H1 (cell line): ENCODE results near the gene USP51. TPM values are rescaled to one million over a fixed set of nuclear protein-coding genes. Genes with fewer than 3 reads are reported as not detected.
"Not testable (repeated sequence)": the region's sequence is repeated elsewhere in the genome, so short reads cannot be mapped to it uniquely, and the experiment has no call there.

ENCODE experiments used
- CTCF ChIA-PET: fragments of 300-600 bp; sonication (Branson Sonifier 250); formaldehyde crosslinking; loops from one replicate; lab custom pipeline; 2021; ENCODE audit not compliant: partially characterized antibody; lab: Charles Lee
- POLR2A ChIA-PET: fragments of 300-600 bp; sonication (Branson Sonifier 250); formaldehyde crosslinking; loops from one replicate; lab custom pipeline; 2021; ENCODE audit warnings: inconsistent platforms; ENCODE audit not compliant: partially characterized antibody; lab: Charles Lee
- DNase-seq, 2 experiments: peaks; one replicate each; pipeline versions ENCODE4 v3.0.0 to v3.0.0-alpha.2; 2010 to 2022; ENCODE audit warnings: low spot score in 2 of 2, low read depth in 1 of 2, mixed read lengths in 1 of 2
- FAIRE-seq: peaks from 2 replicates; lab custom pipeline; 2011; peaks lifted over from hg19 to GRCh38; lab: Jason Lieb, UNC
- H2AFZ ChIP-seq: 2 replicates; pipeline ENCODE4 v1.8.1; 2012; ENCODE audit warnings: low read length, inconsistent platforms
- H2AK5ac ChIP-seq: 2 replicates; pipeline ENCODE4 v1.6.1; 2013; ENCODE audit warnings: low read depth, low read length
- H2BK120ac ChIP-seq: replicated peaks from 2 replicates; pipeline ENCODE3; 2013; ENCODE audit warnings: low read depth, low read length, inconsistent platforms
- H2BK12ac ChIP-seq: 2 replicates; pipeline ENCODE4 v1.6.1; 2013; ENCODE audit warnings: low read depth, low read length
- H2BK15ac ChIP-seq: 2 replicates; pipeline ENCODE4 v1.6.1; 2013; ENCODE audit warnings: low read length
- H2BK20ac ChIP-seq: 2 replicates; pipeline ENCODE4 v1.6.1; 2013; ENCODE audit warnings: low read length
- H2BK5ac ChIP-seq: 2 replicates; pipeline ENCODE4 v1.6.1; 2013; ENCODE audit warnings: low read depth, low read length
- H3K14ac ChIP-seq: 2 replicates; pipeline ENCODE4 v1.6.1; 2013; ENCODE audit warnings: inconsistent platforms; ENCODE audit not compliant: insufficient read length
- H3K18ac ChIP-seq: 2 replicates; pipeline ENCODE4 v1.6.1; 2013; ENCODE audit warnings: low read length; ENCODE audit errors: extremely low read depth
- H3K23ac ChIP-seq: 2 replicates; pipeline ENCODE4 v1.6.1; 2013; ENCODE audit warnings: inconsistent platforms; ENCODE audit not compliant: insufficient read length
- H3K23me2 ChIP-seq: 2 replicates; pipeline ENCODE4 v1.6.1; 2013; ENCODE audit warnings: low read depth, low read length
- H3K27ac ChIP-seq: 2 replicates; pipeline ENCODE4 v1.6.1; 2011; ENCODE audit warnings: low read depth, low read length, inconsistent platforms
- H3K27me3 ChIP-seq, 4 experiments: replicated peaks in 1 of 4; 1 replicate in 1 of 4; 2 replicates in 3 of 4; pipeline versions ENCODE4 v1.6.1 to v1.8.1; 2011 to 2013; ENCODE audit warnings: low read length in 3 of 4, mild to moderate bottlenecking in 3 of 4, inconsistent platforms in 2 of 4, mixed read lengths in 2 of 4, moderate library complexity in 1 of 4; ENCODE audit not compliant: control insufficient read depth in 3 of 4, insufficient read depth in 3 of 4; ENCODE audit errors: extremely low read depth in 1 of 4
- H3K36me3 ChIP-seq, 4 experiments: 2 replicates each; pipeline versions ENCODE4 v1.6.1 to v1.8.1; 2011 to 2013; ENCODE audit warnings: mild to moderate bottlenecking in 4 of 4, low read length in 3 of 4, moderate library complexity in 2 of 4, control low read depth in 1 of 4, inconsistent platforms in 1 of 4; ENCODE audit not compliant: insufficient read depth in 4 of 4, control insufficient read depth in 2 of 4
- H3K4ac ChIP-seq: replicated peaks from 2 replicates; pipeline ENCODE3; 2013; ENCODE audit warnings: low read length, low read depth, mixed read lengths, inconsistent platforms; ENCODE audit not compliant: insufficient read length
- H3K4me1 ChIP-seq, 4 experiments: replicated peaks in 1 of 4; 1 replicate in 1 of 4; 2 replicates in 3 of 4; pipeline versions ENCODE4 v1.6.1 to v1.8.1; 2011 to 2013; ENCODE audit warnings: low read length in 3 of 4, inconsistent platforms in 2 of 4, mixed read lengths in 1 of 4; ENCODE audit not compliant: insufficient read depth in 4 of 4, control insufficient read depth in 3 of 4
- H3K4me2 ChIP-seq, 2 experiments: 2 replicates each; pipeline versions ENCODE4 v1.6.1 to v1.8.1; 2011 to 2013; ENCODE audit warnings: low read depth in 2 of 2, low read length in 2 of 2, control low read depth in 1 of 2, inconsistent platforms in 1 of 2, mild to moderate bottlenecking in 1 of 2; ENCODE audit not compliant: insufficient read depth in 1 of 2
- H3K4me3 ChIP-seq, 4 experiments: fragments of 200-600, 300-600 bp in 1 of 4; sonication (generic), shearing (Covaris generic), sonication (Bioruptor Twin) in 1 of 4; 2 replicates each; pipeline versions ENCODE4 v1.5.1 to v1.8.1; 2011 to 2016; ENCODE audit warnings: low read length in 4 of 4, low read depth in 3 of 4, control low read depth in 2 of 4, inconsistent platforms in 2 of 4, mild to moderate bottlenecking in 2 of 4, mixed read lengths in 1 of 4, moderate library complexity in 1 of 4; ENCODE audit not compliant: insufficient read depth in 2 of 4; ENCODE audit errors: extremely low read depth in 1 of 4
- H3K56ac ChIP-seq: replicated peaks from 2 replicates; pipeline ENCODE3; 2013; ENCODE audit warnings: low read depth, mild to moderate bottlenecking, mixed read lengths, low read length, inconsistent platforms; ENCODE audit not compliant: insufficient read length
- H3K79me1 ChIP-seq: 2 replicates; pipeline ENCODE4 v1.6.1; 2013; ENCODE audit warnings: low read depth, low read length, control low read depth
- H3K79me2 ChIP-seq, 2 experiments: 2 replicates each; pipeline versions ENCODE4 v1.6.1 to v1.8.1; 2012 to 2013; ENCODE audit warnings: low read length in 2 of 2, mild to moderate bottlenecking in 2 of 2, inconsistent platforms in 1 of 2; ENCODE audit not compliant: insufficient read depth in 2 of 2, control insufficient read depth in 1 of 2
- H3K9ac ChIP-seq, 4 experiments: replicated peaks in 1 of 4; 1 replicate in 1 of 4; 2 replicates in 3 of 4; pipeline versions ENCODE4 v1.6.1 to v1.8.1; 2011 to 2013; ENCODE audit warnings: low read depth in 3 of 4, low read length in 3 of 4, control low read depth in 2 of 4, mild to moderate bottlenecking in 2 of 4, moderate library complexity in 2 of 4, inconsistent platforms in 1 of 4; ENCODE audit errors: extremely low read depth in 1 of 4
- H3K9me3 ChIP-seq, 2 experiments: 2 replicates each; pipeline versions ENCODE4 v1.6.1 to v1.8.1; 2012 to 2013; ENCODE audit warnings: mild to moderate bottlenecking in 2 of 2, moderate library complexity in 2 of 2, control low read depth in 1 of 2, inconsistent platforms in 1 of 2, low read depth in 1 of 2, low read length in 1 of 2, mixed read lengths in 1 of 2; ENCODE audit not compliant: insufficient read depth in 2 of 2
- H4K20me1 ChIP-seq, 2 experiments: replicated peaks in 1 of 2; 2 replicates each; pipeline versions ENCODE3 to v1.8.1; 2011 to 2013; ENCODE audit warnings: inconsistent platforms in 2 of 2, low read length in 2 of 2, mild to moderate bottlenecking in 1 of 2; ENCODE audit not compliant: insufficient read depth in 2 of 2, control insufficient read depth in 1 of 2
- H4K5ac ChIP-seq: 2 replicates; pipeline ENCODE4 v1.6.1; 2013; ENCODE audit warnings: low read length, low read depth, mixed read lengths, inconsistent platforms; ENCODE audit not compliant: insufficient read length
- H4K8ac ChIP-seq: 2 replicates; pipeline ENCODE4 v1.8.0; 2013; ENCODE audit warnings: mild to moderate bottlenecking, moderate library complexity, low read length, inconsistent platforms; ENCODE audit not compliant: insufficient read depth; ENCODE audit errors: extremely low read depth
- H4K91ac ChIP-seq: replicated peaks from 2 replicates; pipeline ENCODE3; 2013; ENCODE audit warnings: low read length, mixed read lengths, inconsistent platforms; ENCODE audit not compliant: insufficient read length
- WGBS, 2 experiments: shearing (Covaris generic) in 1 of 2; methylation state at CpG; one replicate each; pipeline versions ENCODE4 v1.1.6 to v1.1.7; 2013 to 2015; ENCODE audit warnings: low lambda C conversion rate in 2 of 2, mixed read lengths in 2 of 2, inconsistent platforms in 1 of 2, low coverage in 1 of 2, missing lambda C conversion rate in 1 of 2; ENCODE audit not compliant: insufficient replicate concordance in 2 of 2, insufficient coverage in 1 of 2, insufficient read length in 1 of 2; ENCODE audit errors: extremely low coverage in 1 of 2, missing lambda C conversion rate in 1 of 2; 5-methylcytosine and 5-hydroxymethylcytosine counted together
- polyA plus RNA-seq, 7 experiments: library from polyadenylated mRNA; depleted of rRNA in 3 of 7; stranded (reverse) in 5 of 7; unstranded in 2 of 7; fragments of >200 nt in 5 of 7; fragments of 200-250 nt in 2 of 7; gene quantifications; 1 replicate in 5 of 7; 2 replicates in 1 of 7; 4 replicates in 1 of 7; pipeline versions ENCODE4 v1.2.1 to v1.2.3, GENCODE V29; 2011 to 2013; ENCODE audit warnings: missing spikeins in 2 of 7, mixed read lengths in 2 of 7
- total RNA-seq: library from RNA; stranded (reverse); fragmentation: NEBNext Ultra II Directional; extraction: Animal tissue kit (Norgen Biotek cat#: 25700); gene quantifications from 2 replicates; pipeline ENCODE4 v1.2.1, GENCODE V29; 2021

USP51 gene
- total and polyA plus RNA-seq, 2 of the 8 experiments (the other 6 are each of a cell fraction or from before 2014, with no cell fraction given) = 5.2 to 5.6 TPM

DNA sequence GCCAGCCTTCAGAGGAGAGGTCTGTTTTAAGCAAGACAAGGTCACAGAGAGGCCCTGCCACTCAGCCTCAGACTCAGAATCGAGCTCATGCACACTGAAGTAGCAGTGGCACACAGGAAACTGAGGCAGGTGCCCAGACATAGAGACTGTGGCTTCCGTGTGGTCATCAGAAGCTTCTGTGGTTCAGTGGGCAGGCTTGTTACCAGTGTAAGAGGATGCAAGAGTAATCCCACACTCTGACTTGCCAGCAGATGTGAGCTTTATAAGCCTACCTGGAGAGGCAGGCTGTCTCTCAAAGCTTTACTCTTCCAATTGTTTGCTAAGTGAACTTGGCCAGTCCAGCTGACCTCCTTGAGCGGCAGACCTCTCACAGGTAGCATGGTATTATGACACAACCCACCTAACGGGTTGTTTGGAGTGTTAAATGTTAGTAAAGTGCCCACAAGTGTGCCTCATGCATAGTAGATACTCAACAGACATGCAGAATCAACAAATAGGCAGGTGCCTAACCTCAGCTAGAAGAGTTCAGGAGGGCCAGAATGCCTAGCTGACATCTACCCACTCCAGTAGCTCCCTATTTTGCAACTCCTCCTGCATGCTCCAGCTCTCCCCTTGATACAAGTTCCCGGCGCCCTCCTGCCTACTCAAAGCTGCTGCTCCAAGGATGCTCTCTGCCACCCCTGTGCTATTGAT is 23.5 kb upstream of the USP51 start:
- H2BK15ac ChIP-seq, POLR2A ChIA-PET, H2BK5ac ChIP-seq, H4K91ac ChIP-seq, H3K4me2 ChIP-seq, H3K4me3 ChIP-seq, H3K23me2 ChIP-seq, H3K9me3 ChIP-seq, H3K56ac ChIP-seq, H3K18ac ChIP-seq, H2BK12ac ChIP-seq, H3K4me1 ChIP-seq, H3K27me3 ChIP-seq, H4K8ac ChIP-seq, H3K79me1 ChIP-seq, H2BK120ac ChIP-seq, H3K4ac ChIP-seq, H3K36me3 ChIP-seq, H2BK20ac ChIP-seq, H4K5ac ChIP-seq, H3K9ac ChIP-seq, H3K14ac ChIP-seq, H4K20me1 ChIP-seq, DNase-seq, H3K23ac ChIP-seq, H3K79me2 ChIP-seq, H2AK5ac ChIP-seq, H2AFZ ChIP-seq, CTCF ChIA-PET, H3K27ac ChIP-seq: not testable (repeated sequence)
- no CpG with 5 or more reads among the region's 6 CpGs for WGBS, 2 experiments
- FAIRE-seq = peak; percentile 94
